Stimulated activated CD8-positive, alpha-beta memory T cell treated with anti-CD3 and anti-CD28 coated beads, Interleukin-15, amount 100 ng/mL, for 1 hour (primary cell): ENCODE results near the gene CCDC170.

Experiments
- DNase-seq: peaks from one replicate; pipeline ENCODE4 v3.0.0-alpha.2; 2020; ENCODE audit warnings: low read depth

Gene CCDC170

GRCh38 chr6:151546941-151547659 is 53.3 kb downstream of the CCDC170 start:
- DNase-seq = no peak

- no peak for DNase-seq
These were observed 54.4 kb downstream of the CCDC170 start for GRCh38 chr6:151548201-151548600.

GRCh38 chr6:151549790-151550189 is 56.0 kb downstream of the CCDC170 start:
- DNase-seq = no peak

- no peak for DNase-seq
These were observed 56.8 kb downstream of the CCDC170 start for GRCh38 chr6:151550618-151551017.

GRCh38 chr6:151551223-151551857 is 57.5 kb downstream of the CCDC170 start:
- no peak for DNase-seq

GRCh38 chr6:151553416-151554165 is 59.8 kb downstream of the CCDC170 start:
- DNase-seq = no peak

- DNase-seq = no peak
These were observed 67.4 kb downstream of the CCDC170 start for GRCh38 chr6:151561238-151561637.

- no peak for DNase-seq
These were observed 70.8 kb downstream of the CCDC170 start for GRCh38 chr6:151564654-151565053.

- no peak for DNase-seq
These were observed 72.1 kb downstream of the CCDC170 start for GRCh38 chr6:151565940-151566339.

- no peak for DNase-seq
These were observed 72.7 kb downstream of the CCDC170 start for GRCh38 chr6:151566557-151566956.

GRCh38 chr6:151576633-151577032 is 82.8 kb downstream of the CCDC170 start:
- no peak for DNase-seq

- no peak for DNase-seq
These were observed 83.4 kb downstream of the CCDC170 start for GRCh38 chr6:151577257-151577656.

- no peak for DNase-seq
These were observed 91.9 kb downstream of the CCDC170 start for GRCh38 chr6:151585741-151586140.

GRCh38 chr6:151589667-151590066 is 95.8 kb downstream of the CCDC170 start:
- no peak for DNase-seq

GRCh38 chr6:151590742-151591141 is 96.9 kb downstream of the CCDC170 start:
- DNase-seq = no peak

GRCh38 chr6:151592449-151593159 is 98.8 kb downstream of the CCDC170 start:
- DNase-seq = no peak

GRCh38 chr6:151609146-151609902 is 115.5 kb downstream of the CCDC170 start:
- no peak for DNase-seq

- no peak for DNase-seq
These were observed 116.5 kb downstream of the CCDC170 start for GRCh38 chr6:151610326-151610725.

- no peak for DNase-seq
These were observed 120.8 kb downstream of the CCDC170 start for GRCh38 chr6:151614630-151615029.

GRCh38 chr6:151616091-151616513 is 122.3 kb downstream of the CCDC170 start:
- DNase-seq = no peak

GRCh38 chr6:151616600-151616999 is 122.8 kb downstream of the CCDC170 start:
- no peak for DNase-seq

GRCh38 chr6:151617539-151617938 is 123.7 kb downstream of the CCDC170 start:
- DNase-seq = no peak
